RWPE1 (cell line): Measurements from ENCODE around the gene DICER1.

Experiments
- CTCF ChIA-PET: fragments of 350-600 bp; sonication (Branson Sonifier 250); formaldehyde crosslinking; extraction: SDS; loops from one replicate; lab custom pipeline; 2021; lab: Yijun Ruan, JAX
- POLR2A ChIA-PET: fragments of 400-600 bp; formaldehyde crosslinking; extraction: SDS; loops from one replicate; lab custom pipeline; 2020; ENCODE audit warnings: antibody characterized with exemption; ENCODE audit not compliant: low non-redundant PET; lab: Yijun Ruan, JAX
- DNase-seq: peaks from one replicate; pipeline ENCODE4 v3.0.0; 2012; ENCODE audit warnings: low spot score
- H3K27ac ChIP-seq: fragments of 450-650 bp; 2 replicates; pipeline ENCODE4 v1.5.1; 2017
- TF ChIP-seq, protein P1 (sequence below): fragments of 450-650 bp; conservative IDR thresholded peaks from 2 replicates; pipeline ENCODE4 v1.5.1; 2017; ENCODE audit warnings: low read depth, mild to moderate bottlenecking

Gene DICER1

DNA sequence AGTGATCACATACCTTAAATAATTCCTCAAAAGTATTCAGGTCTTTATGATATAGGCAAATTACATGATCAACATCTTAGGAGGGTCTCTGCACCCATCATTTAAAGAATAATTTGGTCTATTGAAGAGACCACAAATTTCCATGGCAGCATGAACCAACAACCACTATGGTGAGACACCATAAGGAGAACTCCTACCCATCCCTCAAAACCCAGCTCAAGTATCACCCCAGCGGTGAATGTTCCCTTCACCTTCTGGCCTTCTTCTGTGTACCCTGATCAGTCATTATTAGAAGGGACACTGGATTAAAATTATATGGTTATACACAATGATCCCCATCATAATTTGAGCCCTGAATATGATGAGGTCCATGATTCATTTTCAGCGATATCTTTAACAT, 81.5 kb downstream of the DICER1 start:
- H3K27ac ChIP-seq = no peak overlapping the region
- TF ChIP-seq, protein P1, sequence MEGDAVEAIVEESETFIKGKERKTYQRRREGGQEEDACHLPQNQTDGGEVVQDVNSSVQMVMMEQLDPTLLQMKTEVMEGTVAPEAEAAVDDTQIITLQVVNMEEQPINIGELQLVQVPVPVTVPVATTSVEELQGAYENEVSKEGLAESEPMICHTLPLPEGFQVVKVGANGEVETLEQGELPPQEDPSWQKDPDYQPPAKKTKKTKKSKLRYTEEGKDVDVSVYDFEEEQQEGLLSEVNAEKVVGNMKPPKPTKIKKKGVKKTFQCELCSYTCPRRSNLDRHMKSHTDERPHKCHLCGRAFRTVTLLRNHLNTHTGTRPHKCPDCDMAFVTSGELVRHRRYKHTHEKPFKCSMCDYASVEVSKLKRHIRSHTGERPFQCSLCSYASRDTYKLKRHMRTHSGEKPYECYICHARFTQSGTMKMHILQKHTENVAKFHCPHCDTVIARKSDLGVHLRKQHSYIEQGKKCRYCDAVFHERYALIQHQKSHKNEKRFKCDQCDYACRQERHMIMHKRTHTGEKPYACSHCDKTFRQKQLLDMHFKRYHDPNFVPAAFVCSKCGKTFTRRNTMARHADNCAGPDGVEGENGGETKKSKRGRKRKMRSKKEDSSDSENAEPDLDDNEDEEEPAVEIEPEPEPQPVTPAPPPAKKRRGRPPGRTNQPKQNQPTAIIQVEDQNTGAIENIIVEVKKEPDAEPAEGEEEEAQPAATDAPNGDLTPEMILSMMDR = no peak
- no peak for DNase-seq
- POLR2A ChIA-PET = no interaction called here
- CTCF ChIA-PET = no interaction called here

GRCh38 chr14:95073947-95074346, 83.4 kb downstream of the DICER1 start:
- no peak for DNase-seq
- ChIA-PET CTCF (no interaction called here), POLR2A (no interaction called here)
- TF ChIP-seq, protein P1 = no peak
- H3K27ac ChIP-seq = no peak overlapping the region

DNA sequence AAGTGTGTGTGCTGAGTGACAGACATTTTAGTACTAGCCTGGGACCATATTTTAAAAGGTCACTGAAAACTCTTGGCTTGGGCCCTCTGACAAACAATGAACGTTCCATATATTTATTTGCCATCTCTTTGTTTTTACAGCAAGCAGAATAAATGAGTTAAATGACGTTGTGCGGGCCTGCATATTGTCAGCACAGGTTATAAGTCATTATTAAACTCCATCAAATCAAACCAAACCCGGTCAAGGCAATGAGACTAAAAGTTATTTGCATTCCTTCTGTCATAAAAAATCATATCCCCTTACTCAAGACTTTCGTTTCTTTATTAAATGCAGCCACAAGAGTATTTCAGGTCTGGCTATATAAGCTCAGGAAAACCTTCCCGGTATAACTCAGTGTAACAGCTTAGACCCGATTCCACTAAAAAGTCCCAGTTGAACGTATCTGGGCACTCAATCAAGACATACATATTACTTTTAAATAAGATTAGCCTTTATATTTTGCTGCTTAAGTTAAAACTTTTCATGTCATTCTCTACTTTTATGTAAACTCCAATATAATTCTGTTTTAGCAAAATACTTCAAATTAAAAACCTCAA, 84.9 kb downstream of the DICER1 start:
- ChIA-PET CTCF (interaction anchor here (0.7 kb wide), 1 partner anchor 247 kb away, joined by 3 read pairs; the partner anchor contains the start of gene CLMN), POLR2A (no interaction called here)
- H3K27ac ChIP-seq = no peak overlapping the region
- TF ChIP-seq, protein P1 = no peak
- no peak for DNase-seq

DNA sequence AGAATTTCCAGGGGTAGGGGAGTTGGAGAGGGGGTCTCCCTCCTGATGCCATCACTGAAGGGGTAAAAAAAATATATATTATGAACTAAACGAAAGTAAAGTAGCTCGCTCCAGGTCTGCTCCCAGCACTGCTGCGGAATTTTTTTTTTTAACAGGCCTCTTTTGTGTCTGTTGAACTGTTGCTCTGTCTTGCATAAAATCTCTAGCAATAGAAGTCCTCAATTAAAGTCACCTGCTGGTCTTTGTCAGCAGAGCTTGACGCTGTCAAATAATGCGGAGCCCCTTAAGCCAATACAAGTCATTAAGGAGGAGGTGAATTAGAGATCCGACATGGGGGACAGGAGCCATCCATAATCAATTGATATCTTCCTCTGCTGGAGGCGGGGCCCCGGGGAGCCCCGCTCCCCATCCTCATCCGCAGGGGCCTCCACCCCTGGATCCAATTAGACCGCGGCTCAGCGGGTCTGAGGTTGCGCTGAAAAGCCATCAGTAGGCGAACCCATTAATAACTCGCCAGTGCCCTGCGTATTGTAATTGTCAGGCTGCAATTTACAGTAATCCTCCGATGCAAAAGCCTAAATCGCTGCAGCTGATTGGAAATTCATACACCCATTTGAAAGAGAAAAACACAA, 85.6 kb downstream of the DICER1 start:
- DNase-seq = no peak
- TF ChIP-seq, protein P1 = no peak
- POLR2A ChIA-PET = no interaction called here
- CTCF ChIA-PET = interaction anchor here (0.7 kb wide), 1 partner anchor 248 kb away, joined by 3 read pairs; the partner anchor contains the start of gene CLMN
- no peak overlapping the region for H3K27ac ChIP-seq

- CTCF ChIA-PET = no interaction called here
- H3K27ac ChIP-seq = no peak overlapping the region
- TF ChIP-seq, protein P1 = no peak
- POLR2A ChIA-PET = no interaction called here
- no peak for DNase-seq
Measured at GRCh38 chr14:95070748-95071435, 86.4 kb downstream of the DICER1 start.

DNA sequence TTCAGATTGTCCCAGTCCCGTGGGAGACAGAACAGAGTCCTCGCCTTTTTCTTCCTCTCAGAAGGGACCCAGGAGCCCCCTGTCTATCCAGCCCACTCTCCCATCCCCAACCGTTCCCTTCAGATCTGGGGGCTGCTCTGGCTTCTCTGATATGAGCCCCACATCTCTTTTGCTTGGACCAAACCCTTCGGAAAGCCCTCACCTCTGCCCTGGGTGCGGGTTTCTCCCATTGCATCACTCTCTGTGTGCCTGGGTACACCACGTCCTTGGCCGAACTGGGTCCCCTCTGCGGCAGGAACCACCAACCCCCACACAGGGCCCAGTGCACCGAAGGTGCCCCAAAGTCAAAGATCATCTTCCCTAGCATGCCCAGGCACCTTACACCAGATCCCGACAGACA, 87.8 kb downstream of the DICER1 start:
- CTCF ChIA-PET = no interaction called here
- H3K27ac ChIP-seq = no peak overlapping the region
- DNase-seq = no peak
- POLR2A ChIA-PET = no interaction called here
- TF ChIP-seq, protein P1 = no peak
